Vagina (tissue), 2 donors: ENCODE results near the gene MRC1.

Experiments
- CTCF ChIP-seq, 3 experiments: fragments of 450-650 bp in 2 of 3; fragments of 200-600 bp in 1 of 3; sonication (generic) in 1 of 3; IDR thresholded peaks; one replicate each; pipeline ENCODE4 v1.5.1; 2017 to 2019; ENCODE audit warnings: antibody characterized with exemption in 3 of 3, mild to moderate bottlenecking in 2 of 3, moderate library complexity in 2 of 3
- POLR2A ChIP-seq, 2 donors: fragments of 450-650 bp; IDR thresholded peaks; one replicate each; pipeline ENCODE4 v1.6.1; 2017; ENCODE audit warnings: antibody characterized with exemption in 2 of 2, mild to moderate bottlenecking in 2 of 2, moderate library complexity in 2 of 2

DNA sequence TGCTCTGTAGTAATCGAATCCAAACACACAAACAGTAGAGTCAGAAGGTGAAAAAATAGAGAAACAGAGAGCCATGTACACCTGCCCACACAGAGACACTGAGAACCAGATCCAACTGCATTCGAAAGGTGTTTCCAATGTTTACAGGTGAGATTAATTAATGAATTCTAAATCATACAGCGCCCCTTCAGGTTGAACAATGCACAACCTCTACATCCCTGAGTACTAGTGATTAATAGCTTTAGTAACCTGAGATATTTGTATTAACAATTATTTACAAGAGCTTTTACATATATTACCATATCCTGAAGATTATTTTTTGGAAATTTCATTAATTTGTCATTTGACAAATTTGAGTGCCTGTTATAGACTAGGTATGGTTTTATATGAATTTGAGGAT, 7.6 kb upstream of the MRC1 start:
- TF ChIP-seq CTCF (IDR thresholded peaks at IDR 0.05) (no peak), POLR2A (IDR thresholded peaks at IDR 0.05) (no peak)
